ENCODE data around the gene PRR23E.

PRR23E gene

GRCh38 chr3:127174284-127174683 is 18.6 kb upstream of the PRR23E start:
- no peak for DNase-seq (ENCODE audit: extremely low read depth, low read depth)
- TF ChIP-seq CTCF (IDR thresholded peaks at IDR 0.05; ENCODE audit: low read depth, low read length, missing control alignments), result no peak
- H3K4me3 ChIP-seq (replicated peaks; ENCODE audit: low read depth, low read length), result no peak overlapping the region

GRCh38 chr3:127174715-127175140 is 18.2 kb upstream of the PRR23E start:
- DNase-seq (ENCODE audit: extremely low read depth, low read depth), result no peak
- TF ChIP-seq CTCF (IDR thresholded peaks at IDR 0.05; ENCODE audit: low read depth, low read length, missing control alignments), result no peak
- no peak overlapping the region for H3K4me3 ChIP-seq (replicated peaks; ENCODE audit: low read depth, low read length)

GRCh38 chr3:127175272-127175671 is 17.7 kb upstream of the PRR23E start:
- no peak for DNase-seq (ENCODE audit: extremely low read depth, low read depth)
- no peak overlapping the region for H3K4me3 ChIP-seq (replicated peaks; ENCODE audit: low read depth, low read length)
- TF ChIP-seq CTCF (IDR thresholded peaks at IDR 0.05; ENCODE audit: low read depth, low read length, missing control alignments), result no peak

GRCh38 chr3:127177226-127177625 is 15.7 kb upstream of the PRR23E start:
- H3K4me3 ChIP-seq (replicated peaks; ENCODE audit: low read depth, low read length), result no peak overlapping the region
- TF ChIP-seq CTCF (IDR thresholded peaks at IDR 0.05; ENCODE audit: low read depth, low read length, missing control alignments), result no peak
- no peak for DNase-seq (ENCODE audit: extremely low read depth, low read depth)

GRCh38 chr3:127180859-127181258 is 12.1 kb upstream of the PRR23E start:
- no peak for TF ChIP-seq CTCF (IDR thresholded peaks at IDR 0.05; ENCODE audit: low read depth, low read length, missing control alignments)
- DNase-seq (ENCODE audit: extremely low read depth, low read depth), result no peak
- no peak overlapping the region for H3K4me3 ChIP-seq (replicated peaks; ENCODE audit: low read depth, low read length)

GRCh38 chr3:127182431-127182830 is 10.5 kb upstream of the PRR23E start:
- TF ChIP-seq CTCF (IDR thresholded peaks at IDR 0.05; ENCODE audit: low read depth, low read length, missing control alignments), result no peak
- H3K4me3 ChIP-seq (replicated peaks; ENCODE audit: low read depth, low read length), result no peak overlapping the region
- no peak for DNase-seq (ENCODE audit: extremely low read depth, low read depth)

Data from HFF-Myc (cell line).